Suprapubic skin (tissue), 4 donors: ENCODE results near the gene MDGA2.

ENCODE experiments used
- POLR2A ChIP-seq, 2 donors: fragments of 450-650 bp; IDR thresholded peaks; one replicate each; pipeline ENCODE4 v1.6.1; 2017; ENCODE audit warnings: antibody characterized with exemption in 2 of 2, mild to moderate bottlenecking in 2 of 2, moderate library complexity in 2 of 2
- POLR2AphosphoS5 ChIP-seq, 3 donors: sonication (generic); formaldehyde crosslinking; IDR thresholded peaks; one replicate each; pipeline ENCODE4 v1.6.1; 2017; ENCODE audit warnings: antibody characterized with exemption in 3 of 3
- TF ChIP-seq, protein P1 (sequence below), 2 donors: fragments of 200-600 bp in 1 of 2; fragments of 450-650 bp in 1 of 2; sonication (generic) in 1 of 2; IDR thresholded peaks; one replicate each; pipeline ENCODE4 v1.5.1; 2016 to 2019; ENCODE audit warnings: antibody characterized with exemption in 2 of 2, mild to moderate bottlenecking in 1 of 2, moderate library complexity in 1 of 2

DNA sequence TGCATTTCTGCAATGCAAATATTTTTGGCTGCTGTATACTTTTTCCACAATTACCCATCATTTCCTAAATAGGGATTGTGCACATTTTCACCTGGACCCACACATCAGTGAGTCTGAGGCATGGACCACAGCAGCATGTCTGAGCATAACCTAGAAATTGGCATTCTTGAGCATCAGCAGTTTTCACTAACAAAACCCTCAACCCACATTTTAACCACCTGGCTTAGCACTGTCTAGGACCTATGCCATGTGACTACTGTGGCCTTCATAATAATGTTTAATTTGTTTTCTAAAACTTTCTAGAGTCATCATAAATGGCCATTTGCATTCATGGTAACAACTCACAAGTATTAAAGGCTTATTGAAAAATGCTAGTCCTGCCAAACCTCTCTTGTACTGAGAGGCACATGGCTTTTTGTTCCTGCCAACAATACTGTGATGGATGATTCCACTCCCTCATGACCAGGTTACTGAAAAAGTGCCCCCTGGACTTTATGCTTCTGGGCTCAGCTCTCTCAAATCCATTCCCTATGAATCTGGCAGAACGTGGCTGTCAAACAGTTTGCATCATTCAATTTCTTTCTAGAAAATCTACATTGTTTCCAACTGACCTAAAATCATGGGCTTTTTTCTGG, 240.0 kb downstream of the MDGA2 start:
- TF ChIP-seq, protein P1, sequence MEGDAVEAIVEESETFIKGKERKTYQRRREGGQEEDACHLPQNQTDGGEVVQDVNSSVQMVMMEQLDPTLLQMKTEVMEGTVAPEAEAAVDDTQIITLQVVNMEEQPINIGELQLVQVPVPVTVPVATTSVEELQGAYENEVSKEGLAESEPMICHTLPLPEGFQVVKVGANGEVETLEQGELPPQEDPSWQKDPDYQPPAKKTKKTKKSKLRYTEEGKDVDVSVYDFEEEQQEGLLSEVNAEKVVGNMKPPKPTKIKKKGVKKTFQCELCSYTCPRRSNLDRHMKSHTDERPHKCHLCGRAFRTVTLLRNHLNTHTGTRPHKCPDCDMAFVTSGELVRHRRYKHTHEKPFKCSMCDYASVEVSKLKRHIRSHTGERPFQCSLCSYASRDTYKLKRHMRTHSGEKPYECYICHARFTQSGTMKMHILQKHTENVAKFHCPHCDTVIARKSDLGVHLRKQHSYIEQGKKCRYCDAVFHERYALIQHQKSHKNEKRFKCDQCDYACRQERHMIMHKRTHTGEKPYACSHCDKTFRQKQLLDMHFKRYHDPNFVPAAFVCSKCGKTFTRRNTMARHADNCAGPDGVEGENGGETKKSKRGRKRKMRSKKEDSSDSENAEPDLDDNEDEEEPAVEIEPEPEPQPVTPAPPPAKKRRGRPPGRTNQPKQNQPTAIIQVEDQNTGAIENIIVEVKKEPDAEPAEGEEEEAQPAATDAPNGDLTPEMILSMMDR (IDR thresholded peaks at IDR 0.05), result no peak
- TF ChIP-seq POLR2A (IDR thresholded peaks at IDR 0.05) (no peak), POLR2AphosphoS5 (IDR thresholded peaks at IDR 0.05) (no peak)
